Thymus (tissue), 11 donors: Measurements from ENCODE around the gene WFDC12. TPM values are rescaled to one million over a fixed set of nuclear protein-coding genes. Genes with fewer than 3 reads are reported as not detected.

Source experiments
- DNase-seq, 9 donors: peaks; one replicate each; pipeline ENCODE4 v3.0.0-alpha.2; 2013; ENCODE audit warnings: low spot score in 9 of 9, low read depth in 6 of 9, missing footprints in 1 of 9
- H3K27ac ChIP-seq, 2 donors: one replicate each; pipeline ENCODE4 v1.5.1; 2013; ENCODE audit warnings: control low read depth in 1 of 2, low read depth in 1 of 2, low read length in 1 of 2, mild to moderate bottlenecking in 1 of 2, moderate library complexity in 1 of 2
- H3K27me3 ChIP-seq, 2 donors: one replicate each; pipeline ENCODE4 v1.5.1; 2013; ENCODE audit warnings: low read length in 1 of 2; ENCODE audit not compliant: control insufficient read depth in 2 of 2, insufficient read depth in 1 of 2
- H3K36me3 ChIP-seq, 2 donors: one replicate each; pipeline ENCODE4 v1.5.1; 2013; ENCODE audit warnings: low read length in 1 of 2, mild to moderate bottlenecking in 1 of 2, moderate library complexity in 1 of 2; ENCODE audit not compliant: control insufficient read depth in 2 of 2, insufficient read depth in 2 of 2
- H3K4me1 ChIP-seq, 2 donors: one replicate each; pipeline ENCODE4 v1.5.1; 2013; ENCODE audit warnings: low read length in 2 of 2; ENCODE audit not compliant: control insufficient read depth in 2 of 2, insufficient read depth in 2 of 2
- H3K4me3 ChIP-seq, 2 donors: one replicate each; pipeline ENCODE4 v1.5.1; 2013; ENCODE audit warnings: low read length in 2 of 2, control low read depth in 1 of 2, mild to moderate bottlenecking in 1 of 2
- H3K9me3 ChIP-seq, 2 donors: one replicate each; pipeline ENCODE4 v1.5.1; 2013; ENCODE audit warnings: low read length in 1 of 2, mild to moderate bottlenecking in 1 of 2; ENCODE audit not compliant: control insufficient read depth in 2 of 2, insufficient read depth in 1 of 2
- WGBS: extraction: QIAGEN DNeasy Blood & Tissue Kit; methylation state at CpG from one replicate; pipeline ENCODE4 v1.1.7; 2013; 5-methylcytosine and 5-hydroxymethylcytosine counted together
- polyA plus RNA-seq: library from polyadenylated mRNA; stranded (reverse); fragments of 200-250 nt; gene quantifications from one replicate; pipeline ENCODE4 v1.2.3, GENCODE V29; 2013
- total RNA-seq: library from RNA; stranded (reverse); fragments of 120-200 nt; gene quantifications from one replicate; pipeline ENCODE4 v1.2.4, GENCODE V29; 2013
- donor health status: healthy.

WFDC12 gene
- total and polyA plus RNA-seq, 2 donors, result 1.0 to 6.8 TPM

- WGBS, result 93% methylated on average over 2 of the region's 2 CpGs
- Histone ChIP-seq H3K4me1 (no peaks in the 10 kb centered on the region), H3K27me3 (peaks cover 0 to 9% of the 10 kb centered on the region in 2 donors), H3K9me3 (no peaks in the 10 kb centered on the region), H3K4me3 (no peak overlapping the region), H3K36me3 (no peaks in the 10 kb centered on the region), H3K27ac (no peak overlapping the region)
- no peak for DNase-seq
Measured at GRCh38 chr20:45119556-45120266, 4.6 kb downstream of the WFDC12 start.

- Histone ChIP-seq H3K36me3 (no peaks in the 10 kb centered on the region), H3K27ac (no peak overlapping the region), H3K4me1 (no peaks in the 10 kb centered on the region), H3K9me3 (no peaks in the 10 kb centered on the region), H3K4me3 (no peak overlapping the region), H3K27me3 (peaks cover 0 to 15% of the 10 kb centered on the region in 2 donors)
- no peak for DNase-seq
- WGBS, result 93% methylated on average over 2 of the region's 2 CpGs
Measured at GRCh38 chr20:45118028-45118427, 6.2 kb downstream of the WFDC12 start.

- Histone ChIP-seq H3K36me3 (no peaks in the 10 kb centered on the region), H3K27ac (no peak overlapping the region), H3K4me1 (no peaks in the 10 kb centered on the region), H3K9me3 (no peaks in the 10 kb centered on the region), H3K4me3 (no peak overlapping the region), H3K27me3 (peaks cover 0 to 15% of the 10 kb centered on the region in 2 donors)
- DNase-seq, result no peak
- 88% methylated on average over 4 of the region's 4 CpGs for WGBS
Measured at GRCh38 chr20:45117581-45117980, 6.7 kb downstream of the WFDC12 start.

- H3K27ac ChIP-seq, result no peak overlapping the region
- H3K4me1 ChIP-seq, result no peaks in the 10 kb centered on the region
- H3K27me3 ChIP-seq, result peaks cover 0 to 18% of the 10 kb centered on the region in 2 donors
- H3K36me3 ChIP-seq, result no peaks in the 10 kb centered on the region
- no peak overlapping the region for H3K4me3 ChIP-seq
- no peaks in the 10 kb centered on the region for H3K9me3 ChIP-seq
- DNase-seq, result no peak
- 92% methylated on average over 4 of the region's 4 CpGs for WGBS
Measured at GRCh38 chr20:45115829-45116228, 8.4 kb downstream of the WFDC12 start.

- Histone ChIP-seq H3K27me3 (peaks cover 0 to 18% of the 10 kb centered on the region in 2 donors), H3K36me3 (no peaks in the 10 kb centered on the region), H3K27ac (no peak overlapping the region), H3K9me3 (no peaks in the 10 kb centered on the region), H3K4me1 (no peaks in the 10 kb centered on the region), H3K4me3 (no peak overlapping the region)
- DNase-seq, result no peak
- WGBS, result 82% methylated on average over 3 of the region's 3 CpGs
Measured at GRCh38 chr20:45115386-45115774, 8.9 kb downstream of the WFDC12 start.

- Histone ChIP-seq H3K27me3 (peaks cover 0 to 18% of the 10 kb centered on the region in 2 donors), H3K27ac (no peak within 1 kb of the TSS), H3K36me3 (no peaks in the 10 kb centered on the region), H3K4me1 (no peaks in the 10 kb centered on the region), H3K9me3 (no peaks in the 10 kb centered on the region), H3K4me3 (no peak within 1 kb of the TSS)
- DNase-seq, result no peak
- 65% methylated on average over 16 of the region's 16 CpGs for WGBS
Measured at GRCh38 chr20:45114465-45115385, 9.5 kb downstream of the WFDC12 start, which contains the start of gene WFDC5. Gene WFDC5, minus strand, starts transcription at chr20:45115174. Its CDS starts 91 bp downstream, at chr20:45115083.

- H3K27me3 ChIP-seq, result peaks cover 0 to 18% of the 10 kb centered on the region in 2 donors
- no peaks in the 10 kb centered on the region for H3K36me3 ChIP-seq
- no peak overlapping the region for H3K4me3 ChIP-seq
- DNase-seq, result no peak
- 95% methylated on average over 3 of the region's 3 CpGs for WGBS
- H3K27ac ChIP-seq, result no peak overlapping the region
- H3K4me1 ChIP-seq, result no peaks in the 10 kb centered on the region
- no peaks in the 10 kb centered on the region for H3K9me3 ChIP-seq
Measured at GRCh38 chr20:45113865-45114264, 10.4 kb downstream of the WFDC12 start.

GRCh38 chr20:45112754-45113153, 11.5 kb downstream of the WFDC12 start:
- no peaks in the 10 kb centered on the region for H3K4me1 ChIP-seq
- no peak overlapping the region for H3K4me3 ChIP-seq
- no peaks in the 10 kb centered on the region for H3K9me3 ChIP-seq
- H3K27ac ChIP-seq, result no peak overlapping the region
- peaks cover 0 to 18% of the 10 kb centered on the region in 2 donors for H3K27me3 ChIP-seq
- DNase-seq, result no peak
- no peaks in the 10 kb centered on the region for H3K36me3 ChIP-seq
